OCI-LY7 (cell line): Measurements from ENCODE around the gene GGACT. TPM values are rescaled to one million over a fixed set of nuclear protein-coding genes. Genes with fewer than 3 reads are reported as not detected.

Experiments
- BruUV-seq: library from RNA; stranded (reverse); fragments of 400-500 nt; replicated peaks from 2 replicates; lab custom pipeline; 2021; lab: Mats Ljungman, UMichigan
- CTCF ChIA-PET: fragments of 300-600 bp; sonication (Branson Sonifier 250); formaldehyde crosslinking; loops from one replicate; lab custom pipeline; 2022; ENCODE audit warnings: antibody characterized with exemption; ENCODE audit not compliant: unreplicated experiment; lab: Charles Lee
- POLR2A ChIA-PET: fragments of 300-600 bp; sonication (Branson Sonifier 250); formaldehyde crosslinking; loops from one replicate; lab custom pipeline; 2022; ENCODE audit warnings: antibody characterized with exemption; lab: Charles Lee
- DNase-seq: peaks from one replicate; pipeline ENCODE4 v3.0.0-alpha.2; 2015; ENCODE audit warnings: low spot score
- H2AFZ ChIP-seq: fragments of 200-600 bp; sonication (generic), shearing (Covaris generic); 2 replicates; pipeline ENCODE4 v1.6.1; 2014; ENCODE audit warnings: mild to moderate bottlenecking, antibody characterized with exemption, low read length, moderate library complexity
- H3K27ac ChIP-seq: fragments of 200-600 bp; sonication (generic); 2 replicates; pipeline ENCODE4 v1.5.1; 2014; ENCODE audit warnings: mixed run types, low read depth, mild to moderate bottlenecking, moderate library complexity, low read length, inconsistent platforms; ENCODE audit not compliant: poor library complexity, severe bottlenecking
- H3K36me3 ChIP-seq: fragments of 200-600 bp; sonication (generic); 2 replicates; pipeline ENCODE4 v1.6.1; 2014; ENCODE audit warnings: mild to moderate bottlenecking, antibody characterized with exemption, low read length, moderate library complexity, mixed read lengths; ENCODE audit not compliant: insufficient read depth
- H3K4me1 ChIP-seq: fragments of 200-600 bp; sonication (generic); 2 replicates; pipeline ENCODE4 v1.5.1; 2014; ENCODE audit warnings: mild to moderate bottlenecking, low read length; ENCODE audit not compliant: insufficient read depth, poor library complexity, severe bottlenecking
- H3K4me2 ChIP-seq: fragments of 200-600 bp; sonication (generic); 2 replicates; pipeline ENCODE4 v1.6.1; 2014; ENCODE audit warnings: mild to moderate bottlenecking, low read length
- H3K4me3 ChIP-seq: fragments of 200-600 bp; sonication (generic); 2 replicates; pipeline ENCODE4 v1.5.1; 2014; ENCODE audit warnings: mild to moderate bottlenecking, low read depth, low read length; ENCODE audit not compliant: poor library complexity, severe bottlenecking
- H3K79me2 ChIP-seq: fragments of 200-600 bp; sonication (generic); 2 replicates; pipeline ENCODE4 v1.6.1; 2016; ENCODE audit warnings: low read depth, mild to moderate bottlenecking, low read length, moderate library complexity, mixed read lengths; ENCODE audit not compliant: insufficient read depth
- H3K9me2 ChIP-seq: fragments of 200-600 bp; sonication (generic); 2 replicates; pipeline ENCODE4 v1.6.1; 2016; ENCODE audit warnings: mild to moderate bottlenecking, low read length, mixed read lengths; ENCODE audit not compliant: insufficient read depth
- H3K9me3 ChIP-seq: fragments of 200-600 bp; sonication (generic); 2 replicates; pipeline ENCODE4 v1.6.1; 2014; ENCODE audit warnings: mild to moderate bottlenecking, mixed run types, low read length, mixed read lengths
- H4K20me1 ChIP-seq: fragments of 200-600 bp; sonication (generic); 2 replicates; pipeline ENCODE4 v1.6.1; 2014; ENCODE audit warnings: mild to moderate bottlenecking, antibody characterized with exemption, low read length, moderate library complexity, mixed read lengths; ENCODE audit not compliant: insufficient read depth
- CTCF ChIP-seq: fragments of 200-600 bp; sonication (generic); conservative IDR thresholded peaks from 2 replicates; pipeline ENCODE4 v1.5.1; 2014; ENCODE audit warnings: mild to moderate bottlenecking, antibody characterized with exemption, low read length, moderate library complexity, mixed read lengths
- EZH2phosphoT487 ChIP-seq: fragments of 200-600 bp; sonication (generic); IDR thresholded peaks from 2 replicates; pipeline ENCODE4 v1.6.1; 2018; ENCODE audit warnings: low read depth, borderline replicate concordance, mild to moderate bottlenecking, mixed run types, antibody characterized with exemption, low read length, moderate library complexity, mixed read lengths
- intact Hi-C: fragments of 100-400 bp; cut with micrococcal nuclease; formaldehyde crosslinking; loops from one replicate; pipeline ENCODE4 v1.10.0; 2022; ENCODE audit not compliant: unreplicated experiment
- total RNA-seq, 2 experiments: library from RNA; depleted of rRNA in 1 of 2; stranded (reverse); fragments of >200 nt in 1 of 2; shearing (Covaris generic) in 1 of 2; gene quantifications; 2 replicates each; pipeline ENCODE4 v1.2.3, GENCODE V29; 2014 to 2022

Gene GGACT
- total RNA-seq, 2 experiments from 2014 or later, result 0.53 to 0.69 TPM

- no peak for DNase-seq
- BruUV-seq, result no TSS peak
- CTCF ChIA-PET, result no interaction called here
- peaks cover 13% of the 10 kb centered on the region for H3K4me1 ChIP-seq
- intact Hi-C loops, result no loop called here
- no peaks in the 10 kb centered on the region for H3K9me2 ChIP-seq
- H3K36me3 ChIP-seq, result no peaks in the 10 kb centered on the region
- H3K4me2 ChIP-seq, result no peak overlapping the region
- TF ChIP-seq CTCF (no peak), EZH2phosphoT487 (no peak)
- no peaks in the 10 kb centered on the region for H4K20me1 ChIP-seq
- H3K27ac ChIP-seq, result no peak overlapping the region
- POLR2A ChIA-PET, result no interaction called here
- H3K4me3 ChIP-seq, result no peak overlapping the region
- H3K9me3 ChIP-seq, result no peaks in the 10 kb centered on the region
- H2AFZ ChIP-seq, result no peak overlapping the region
- H3K79me2 ChIP-seq, result no peaks in the 10 kb centered on the region
Observed at GRCh38 chr13:100613031-100613430, 24.4 kb upstream of the GGACT start.

- H3K27ac ChIP-seq, result no peak overlapping the region
- H3K79me2 ChIP-seq, result no peaks in the 10 kb centered on the region
- DNase-seq, result no peak
- ChIA-PET POLR2A (no interaction called here), CTCF (no interaction called here)
- H3K4me3 ChIP-seq, result no peak overlapping the region
- TF ChIP-seq EZH2phosphoT487 (no peak), CTCF (no peak)
- no peak overlapping the region for H3K4me2 ChIP-seq
- H4K20me1 ChIP-seq, result no peaks in the 10 kb centered on the region
- no peaks in the 10 kb centered on the region for H3K36me3 ChIP-seq
- no peaks in the 10 kb centered on the region for H3K9me2 ChIP-seq
- H3K4me1 ChIP-seq, result peaks cover 13% of the 10 kb centered on the region
- H3K9me3 ChIP-seq, result no peaks in the 10 kb centered on the region
- H2AFZ ChIP-seq, result no peak overlapping the region
- BruUV-seq, result no TSS peak
- intact Hi-C loops, result no loop called here
Observed at GRCh38 chr13:100611678-100612492, 23.3 kb upstream of the GGACT start.
